Kidney capillary endothelial cell (primary cell): ENCODE results near the gene CWC15.
"Not testable (repeated sequence)": the region's sequence is repeated elsewhere in the genome, so short reads cannot be mapped to it uniquely, and the experiment has no call there.

Source experiments
- DNase-seq: peaks from one replicate; pipeline ENCODE4 v3.0.0-alpha.2; 2018; ENCODE audit warnings: low spot score

CWC15 gene

DNA sequence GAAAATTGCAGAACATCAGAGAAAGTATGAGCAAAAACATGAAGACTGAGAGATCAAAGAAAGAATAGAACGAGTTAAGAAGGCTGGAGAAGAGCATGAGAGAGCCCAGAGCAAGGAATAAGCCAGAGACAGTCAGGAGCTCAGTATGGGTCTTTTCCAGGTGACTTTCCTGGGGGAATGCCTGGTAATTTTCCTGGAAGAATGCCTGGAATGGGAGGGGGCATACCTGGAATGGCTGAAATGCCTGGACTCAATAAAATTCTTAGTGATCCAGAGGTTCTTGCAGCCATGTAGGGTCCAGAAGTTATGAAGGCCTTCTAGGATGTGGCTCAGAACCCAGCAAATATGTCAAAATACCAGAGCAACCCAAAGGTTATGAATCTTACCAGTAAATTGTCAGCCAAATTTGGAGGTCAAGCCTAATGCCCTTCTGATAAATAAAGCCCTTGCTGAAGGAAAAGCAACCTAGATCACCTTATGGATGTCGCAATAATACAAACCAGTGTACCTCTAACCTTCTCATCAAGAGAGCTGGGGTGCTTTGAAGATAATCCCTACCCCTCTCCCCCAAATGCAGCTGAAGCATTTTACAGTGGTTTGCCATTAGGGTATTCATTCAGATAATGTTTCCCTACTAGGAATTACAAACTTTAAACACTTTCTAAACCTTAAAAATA lies 59.5 kb downstream of the CWC15 start:
- DNase-seq, result not testable (repeated sequence)

DNA sequence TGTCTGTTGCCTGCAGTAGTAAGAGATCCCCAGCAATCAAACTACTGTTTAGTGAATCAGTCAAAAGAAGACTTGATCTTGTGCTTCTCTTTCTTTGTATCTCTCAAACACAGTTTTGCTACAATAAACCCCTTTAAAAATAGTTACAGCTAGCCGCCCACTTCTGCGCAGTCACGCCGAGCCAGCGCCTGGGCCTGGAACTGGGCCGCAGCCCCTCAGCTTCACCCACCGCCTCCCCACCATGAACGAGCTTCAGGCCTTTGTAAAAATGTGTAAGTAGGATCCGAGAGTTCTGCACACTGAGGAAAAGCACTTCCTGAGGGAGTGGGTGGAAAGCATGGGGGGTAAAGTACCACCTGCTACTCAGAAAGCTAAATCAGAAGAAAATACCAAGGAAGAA lies 60.5 kb downstream of the CWC15 start:
- no peak for DNase-seq
